Mesendoderm (in vitro differentiated cells): Measurements from ENCODE around the gene CBFA2T2.
"Not testable (repeated sequence)": the region's sequence is repeated elsewhere in the genome, so short reads cannot be mapped to it uniquely, and the experiment has no call there.

Experiments
- DNase-seq: peaks from one replicate; pipeline ENCODE4 v3.0.0; 2013
- H2AK5ac ChIP-seq: 2 replicates; pipeline ENCODE4 v1.6.1; 2013; ENCODE audit warnings: low read length, inconsistent platforms
- H2BK120ac ChIP-seq: 2 replicates; pipeline ENCODE4 v1.6.1; 2013; ENCODE audit warnings: low read depth, mild to moderate bottlenecking, low read length, moderate library complexity, mixed read lengths
- H2BK15ac ChIP-seq: replicated peaks from 2 replicates; pipeline ENCODE4 v1.6.1; 2013; ENCODE audit warnings: low read depth, mild to moderate bottlenecking, moderate library complexity
- H2BK5ac ChIP-seq: 2 replicates; pipeline ENCODE4 v1.6.1; 2013; ENCODE audit warnings: low read length, inconsistent platforms
- H3K18ac ChIP-seq: 2 replicates; pipeline ENCODE4 v1.6.1; 2013; ENCODE audit warnings: mild to moderate bottlenecking, low read length, mixed read lengths
- H3K23ac ChIP-seq: one replicate; pipeline ENCODE4 v1.6.1; 2013; ENCODE audit warnings: low read length
- H3K27ac ChIP-seq: 2 replicates; pipeline ENCODE4 v1.5.1; 2013; ENCODE audit warnings: low read depth, mild to moderate bottlenecking, inconsistent platforms, low read length, moderate library complexity
- H3K27me3 ChIP-seq: 2 replicates; pipeline ENCODE4 v1.6.1; 2013; ENCODE audit warnings: low read length, control low read depth, mild to moderate bottlenecking, inconsistent platforms; ENCODE audit not compliant: insufficient read depth, poor library complexity
- H3K36me3 ChIP-seq: 2 replicates; pipeline ENCODE4 v1.6.1; 2013; ENCODE audit warnings: low read length, inconsistent platforms; ENCODE audit not compliant: control insufficient read depth, insufficient read depth
- H3K4ac ChIP-seq: one replicate; pipeline ENCODE4 v1.6.1; 2013; ENCODE audit warnings: low read depth, mild to moderate bottlenecking, low read length, moderate library complexity
- H3K4me1 ChIP-seq: 2 replicates; pipeline ENCODE4 v1.6.1; 2013; ENCODE audit warnings: low read depth, low read length, inconsistent platforms; ENCODE audit not compliant: control insufficient read depth
- H3K4me2 ChIP-seq: 2 replicates; pipeline ENCODE4 v1.6.1; 2013; ENCODE audit warnings: low read length
- H3K4me3 ChIP-seq: 2 replicates; pipeline ENCODE4 v1.5.1; 2013; ENCODE audit warnings: mild to moderate bottlenecking, low read length
- H3K56ac ChIP-seq: one replicate; pipeline ENCODE4 v1.6.1; 2013; ENCODE audit warnings: low read length
- H3K79me1 ChIP-seq: 2 replicates; pipeline ENCODE4 v1.6.1; 2013; ENCODE audit warnings: low read length, inconsistent platforms
- H3K79me2 ChIP-seq: 2 replicates; pipeline ENCODE4 v1.6.1; 2013; ENCODE audit warnings: mild to moderate bottlenecking, low read length; ENCODE audit not compliant: control insufficient read depth, insufficient read depth
- H3K9ac ChIP-seq: 2 replicates; pipeline ENCODE4 v1.6.1; 2013; ENCODE audit warnings: low read length, inconsistent platforms
- H4K5ac ChIP-seq: one replicate; pipeline ENCODE4 v1.6.1; 2013; ENCODE audit warnings: low read length
- H4K8ac ChIP-seq: one replicate; pipeline ENCODE4 v1.6.1; 2013; ENCODE audit warnings: low read depth, mild to moderate bottlenecking, control low read depth, low read length, moderate library complexity
- WGBS: extraction: QIAGEN DNeasy Blood & Tissue Kit; methylation state at CpG from one replicate; pipeline ENCODE4 v1.1.7; 2013; ENCODE audit warnings: low lambda C conversion rate, missing lambda C conversion rate; ENCODE audit not compliant: insufficient coverage; ENCODE audit errors: extremely low coverage; 5-methylcytosine and 5-hydroxymethylcytosine counted together

The CBFA2T2 gene

DNA sequence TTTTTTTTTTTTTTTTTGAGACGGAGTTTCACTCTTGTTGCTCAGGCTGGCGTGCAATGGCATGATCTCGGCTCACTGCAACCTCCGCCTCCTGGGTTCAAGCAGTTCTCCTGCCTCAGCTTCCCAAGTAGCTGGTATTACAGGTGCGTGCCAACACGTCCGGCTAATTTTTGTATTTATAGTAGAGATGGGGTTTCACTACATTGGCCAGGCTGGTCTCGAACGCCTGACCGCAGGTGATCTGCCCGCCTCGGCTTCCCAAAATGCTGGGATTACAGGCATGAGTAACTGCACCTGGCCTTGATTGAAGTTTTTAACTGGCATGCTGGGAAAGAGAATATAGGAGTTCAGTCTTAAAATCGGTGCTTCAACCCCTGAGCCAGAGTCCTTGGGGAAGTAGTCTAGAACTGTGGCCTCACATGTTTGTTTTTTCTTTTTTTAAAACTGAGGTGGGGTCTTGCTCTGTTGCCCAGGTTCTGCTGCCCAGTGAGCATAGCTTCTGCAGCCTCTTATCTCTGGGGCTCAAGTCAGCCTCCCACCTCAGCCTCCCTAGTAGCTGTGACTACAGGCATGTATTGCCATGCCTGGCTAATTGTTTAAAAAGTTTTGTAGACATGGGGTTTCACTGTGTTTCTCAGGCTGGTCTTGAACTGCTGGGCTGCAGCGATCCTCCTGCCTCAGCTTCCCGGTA, 3.3 kb downstream of the CBFA2T2 start:
- Histone ChIP-seq H3K9ac (no peak overlapping the region), H2BK5ac (no peak overlapping the region), H2AK5ac (no peak overlapping the region), H3K27me3 (no peaks in the 10 kb centered on the region), H3K27ac (no peak overlapping the region), H2BK15ac (no peak overlapping the region), H3K23ac (no peak overlapping the region), H3K36me3 (no peaks in the 10 kb centered on the region), H3K79me2 (peaks cover 5% of the 10 kb centered on the region), H3K79me1 (peaks cover 4% of the 10 kb centered on the region), H3K18ac (no peak overlapping the region), H3K56ac (no peak overlapping the region), H3K4me1 (peaks cover 3% of the 10 kb centered on the region), H2BK120ac (no peak overlapping the region), H3K4me2 (no peak overlapping the region), H4K5ac (no peak overlapping the region), H3K4me3 (no peak overlapping the region), H4K8ac (no peak overlapping the region), H3K4ac (no peak overlapping the region)
- no peak for DNase-seq
- WGBS, result no CpG with 5 or more reads among the region's 15 CpGs

- H3K18ac ChIP-seq, H3K79me2 ChIP-seq, H2BK120ac ChIP-seq, H3K56ac ChIP-seq, H2BK5ac ChIP-seq, H4K5ac ChIP-seq, H2BK15ac ChIP-seq, H3K27ac ChIP-seq, H2AK5ac ChIP-seq, H3K4me2 ChIP-seq, H3K79me1 ChIP-seq, H3K4me3 ChIP-seq, H4K8ac ChIP-seq, H3K4ac ChIP-seq, H3K4me1 ChIP-seq, H3K27me3 ChIP-seq, H3K9ac ChIP-seq, H3K23ac ChIP-seq, DNase-seq, H3K36me3 ChIP-seq: not testable (repeated sequence)
- no CpG with 5 or more reads among the region's 6 CpGs for WGBS
These were observed 6.9 kb downstream of the CBFA2T2 start for GRCh38 chr20:33496776-33497175.

GRCh38 chr20:33499355-33499754, 9.5 kb downstream of the CBFA2T2 start:
- Histone ChIP-seq H3K4me2 (no peak overlapping the region), H3K79me1 (no peaks in the 10 kb centered on the region), H3K56ac (no peak overlapping the region), H2BK5ac (no peak overlapping the region), H3K9ac (no peak overlapping the region), H4K5ac (no peak overlapping the region), H3K23ac (no peak overlapping the region), H3K4me1 (no peaks in the 10 kb centered on the region), H3K27me3 (no peaks in the 10 kb centered on the region), H3K4ac (no peak overlapping the region), H3K79me2 (peaks cover 1% of the 10 kb centered on the region), H2AK5ac (no peak overlapping the region), H2BK120ac (no peak overlapping the region), H3K18ac (no peak overlapping the region), H4K8ac (no peak overlapping the region), H3K36me3 (no peaks in the 10 kb centered on the region), H2BK15ac (no peak overlapping the region), H3K4me3 (no peak overlapping the region), H3K27ac (no peak overlapping the region)
- DNase-seq, result no peak
- WGBS, result no CpG with 5 or more reads among the region's 3 CpGs

- H3K79me1 ChIP-seq, result no peaks in the 10 kb centered on the region
- H3K4ac ChIP-seq, result no peak overlapping the region
- H2AK5ac ChIP-seq, result no peak overlapping the region
- no peak overlapping the region for H3K18ac ChIP-seq
- no peak overlapping the region for H3K23ac ChIP-seq
- H3K4me3 ChIP-seq, result no peak overlapping the region
- H3K36me3 ChIP-seq, result no peaks in the 10 kb centered on the region
- H2BK5ac ChIP-seq, result no peak overlapping the region
- no peaks in the 10 kb centered on the region for H3K27me3 ChIP-seq
- no peak for DNase-seq
- H3K56ac ChIP-seq, result no peak overlapping the region
- no peak overlapping the region for H2BK15ac ChIP-seq
- H3K9ac ChIP-seq, result no peak overlapping the region
- H4K5ac ChIP-seq, result no peak overlapping the region
- H3K4me1 ChIP-seq, result no peaks in the 10 kb centered on the region
- H4K8ac ChIP-seq, result no peak overlapping the region
- H2BK120ac ChIP-seq, result no peak overlapping the region
- no peak overlapping the region for H3K27ac ChIP-seq
- peaks cover 1% of the 10 kb centered on the region for H3K79me2 ChIP-seq
- WGBS, result no CpG with 5 or more reads among the region's 2 CpGs
- H3K4me2 ChIP-seq, result no peak overlapping the region
These were observed 11.1 kb downstream of the CBFA2T2 start for GRCh38 chr20:33501000-33501399.

GRCh38 chr20:33503564-33503963, 13.7 kb downstream of the CBFA2T2 start:
- no peak overlapping the region for H3K18ac ChIP-seq
- H3K23ac ChIP-seq, result no peak overlapping the region
- no CpG with 5 or more reads among the region's 6 CpGs for WGBS
- no peak overlapping the region for H3K4me3 ChIP-seq
- peaks cover 2% of the 10 kb centered on the region for H3K79me2 ChIP-seq
- no peaks in the 10 kb centered on the region for H3K27me3 ChIP-seq
- H3K4me2 ChIP-seq, result no peak overlapping the region
- no peaks in the 10 kb centered on the region for H3K4me1 ChIP-seq
- H2BK120ac ChIP-seq, result no peak overlapping the region
- no peak overlapping the region for H2BK5ac ChIP-seq
- H3K79me1 ChIP-seq, result peaks cover 1% of the 10 kb centered on the region
- no peak overlapping the region for H4K5ac ChIP-seq
- H3K4ac ChIP-seq, result no peak overlapping the region
- no peak overlapping the region for H3K56ac ChIP-seq
- no peaks in the 10 kb centered on the region for H3K36me3 ChIP-seq
- H3K9ac ChIP-seq, result no peak overlapping the region
- H2BK15ac ChIP-seq, result no peak overlapping the region
- no peak for DNase-seq
- no peak overlapping the region for H4K8ac ChIP-seq
- H3K27ac ChIP-seq, result no peak overlapping the region
- no peak overlapping the region for H2AK5ac ChIP-seq

- H3K79me1 ChIP-seq, result peaks cover 1% of the 10 kb centered on the region
- no peaks in the 10 kb centered on the region for H3K36me3 ChIP-seq
These were observed 16.7 kb downstream of the CBFA2T2 start for GRCh38 chr20:33506576-33506975.

More at GRCh38 chr20:33506576-33506975, 16.7 kb downstream of the CBFA2T2 start:
- no peak overlapping the region for H3K18ac ChIP-seq
- WGBS, result no CpG with 5 or more reads among the region's 2 CpGs
- no peak overlapping the region for H3K56ac ChIP-seq
- no peak overlapping the region for H2AK5ac ChIP-seq
- no peak overlapping the region for H2BK120ac ChIP-seq
- H3K9ac ChIP-seq, result no peak overlapping the region
- no peak overlapping the region for H3K27ac ChIP-seq
- H3K4me1 ChIP-seq, result no peaks in the 10 kb centered on the region
- no peak overlapping the region for H3K23ac ChIP-seq
- no peak for DNase-seq
- H3K79me2 ChIP-seq, result peaks cover 2% of the 10 kb centered on the region
- H2BK15ac ChIP-seq, result no peak overlapping the region
- H3K4me3 ChIP-seq, result no peak overlapping the region
- no peaks in the 10 kb centered on the region for H3K27me3 ChIP-seq
- H3K4me2 ChIP-seq, result no peak overlapping the region
- H2BK5ac ChIP-seq, result no peak overlapping the region
- no peak overlapping the region for H3K4ac ChIP-seq
- no peak overlapping the region for H4K8ac ChIP-seq
- H4K5ac ChIP-seq, result no peak overlapping the region
